SH-SY5Y (cell line): ENCODE results near the gene EFCAB8.

ENCODE experiments used
- GATA2 ChIP-seq: IDR thresholded peaks from 2 replicates; pipeline ENCODE4 v1.6.1; 2011; ENCODE audit warnings: mild to moderate bottlenecking, low read depth, low read length
- GATA3 ChIP-seq: IDR thresholded peaks from 2 replicates; pipeline ENCODE4 v1.6.1; 2011; ENCODE audit warnings: low read depth, mild to moderate bottlenecking, low read length, moderate library complexity

Gene EFCAB8

GRCh38 chr20:33008336-33009213 is 149.9 kb downstream of the EFCAB8 start:
- TF ChIP-seq GATA3 (no peak), GATA2 (no peak)

DNA sequence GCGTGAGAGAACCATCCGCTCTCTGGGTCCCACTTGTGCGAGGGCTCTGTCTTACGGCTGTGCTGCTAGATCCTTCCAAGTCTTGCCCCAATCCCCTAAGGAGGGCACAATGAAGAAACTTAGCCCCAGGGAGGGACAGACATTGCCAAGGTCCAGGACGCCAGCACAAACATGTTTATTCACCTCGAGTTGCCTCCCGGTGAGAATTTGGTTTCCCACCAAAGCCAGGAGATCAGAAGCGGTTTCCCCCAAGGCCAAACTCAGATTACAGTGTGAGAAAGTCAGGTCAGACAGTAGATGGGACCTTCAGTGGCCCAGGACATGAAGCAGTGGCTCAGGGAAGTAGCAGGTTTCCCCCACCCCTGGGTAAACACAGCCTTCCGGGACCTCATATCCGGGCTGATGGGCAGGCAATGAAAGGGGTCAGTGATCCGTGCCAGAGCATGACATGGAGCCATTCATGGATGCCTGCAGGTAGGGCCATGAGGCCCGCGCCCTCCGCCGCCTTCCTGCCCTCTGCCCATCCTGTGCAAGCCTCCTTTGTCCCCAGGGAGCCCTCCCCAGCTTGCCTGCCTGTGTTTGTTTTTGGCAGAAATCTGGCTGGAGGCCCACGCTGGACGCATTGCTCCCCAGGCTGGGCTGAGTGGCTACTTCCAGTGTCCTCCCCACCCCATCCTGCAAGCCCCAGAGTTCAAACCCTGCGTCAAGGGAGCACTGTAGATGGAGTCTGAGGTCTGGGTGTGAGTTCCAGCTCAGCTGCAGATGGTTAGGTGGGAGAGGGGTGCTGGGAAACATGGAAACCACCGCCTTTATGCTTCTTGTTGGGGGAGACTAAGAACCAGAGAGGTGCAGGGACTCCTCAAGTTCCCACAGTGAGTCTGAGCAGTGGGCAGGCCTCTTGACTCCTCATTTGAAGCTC is 150.8 kb downstream of the EFCAB8 start:
- TF ChIP-seq GATA2, result no peak
- no peak for TF ChIP-seq GATA3

GRCh38 chr20:33010133-33010504 is 151.4 kb downstream of the EFCAB8 start:
- TF ChIP-seq GATA3, result no peak
- no peak for TF ChIP-seq GATA2

DNA sequence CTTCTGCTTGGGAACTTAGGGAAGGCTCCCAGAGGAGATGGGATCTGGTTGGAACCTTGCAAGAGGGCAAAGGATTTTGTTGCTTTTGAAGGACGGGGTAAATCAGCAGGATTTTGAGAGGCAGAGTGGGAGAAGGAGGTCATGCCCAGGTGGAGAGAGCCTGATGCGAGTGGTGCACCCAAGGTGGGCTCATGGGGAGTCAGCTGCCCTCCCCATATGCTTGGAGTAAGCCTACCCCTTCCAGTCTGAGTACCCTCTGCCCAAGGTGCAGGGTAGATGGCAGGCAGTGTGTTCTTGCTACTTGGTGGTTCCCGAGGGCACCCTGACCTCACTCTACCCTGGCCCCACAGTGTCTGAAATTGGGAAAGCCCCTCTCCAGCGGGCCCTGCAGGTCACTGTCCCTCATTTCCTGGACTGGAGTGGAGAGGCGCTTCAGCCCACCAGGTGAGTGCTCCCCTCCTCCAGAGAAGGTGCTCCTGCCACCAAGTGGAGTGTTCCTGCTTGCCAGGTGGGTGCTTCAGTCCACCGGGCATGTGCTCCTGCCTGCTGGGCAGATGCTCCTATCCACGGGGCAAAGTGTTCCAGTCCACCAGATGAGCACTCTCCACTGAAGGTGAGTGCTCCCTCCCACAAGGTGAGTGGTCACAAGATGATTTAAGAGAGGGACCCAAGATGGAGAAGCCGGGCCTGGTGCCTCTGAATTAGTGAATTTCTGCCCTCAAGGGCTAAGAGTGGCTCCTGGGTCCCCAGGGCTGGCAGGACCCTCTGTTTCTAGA is 152.1 kb downstream of the EFCAB8 start:
- TF ChIP-seq GATA2 (no peak), GATA3 (no peak)
